Iris pigment epithelial cell (primary cell): ENCODE results near the gene LAPTM5.
"Not testable (repeated sequence)": the region's sequence is repeated elsewhere in the genome, so short reads cannot be mapped to it uniquely, and the experiment has no call there.

Source experiments
- DNase-seq: peaks from one replicate; pipeline ENCODE4 v3.0.0-alpha.2; 2011; ENCODE audit warnings: low read depth

The LAPTM5 gene

GRCh38 chr1:30693822-30694221 lies 63.8 kb downstream of the LAPTM5 start:
- DNase-seq: no peak

- DNase-seq: no peak
These were observed 64.2 kb downstream of the LAPTM5 start for GRCh38 chr1:30693366-30693765.

- DNase-seq: no peak
These were observed 64.6 kb downstream of the LAPTM5 start for GRCh38 chr1:30692948-30693301.

GRCh38 chr1:30692201-30692947 lies 65.2 kb downstream of the LAPTM5 start:
- DNase-seq: no peak

- DNase-seq: no peak
These were observed 66.1 kb downstream of the LAPTM5 start for GRCh38 chr1:30691480-30691879.

- DNase-seq: no peak
These were observed 67.5 kb downstream of the LAPTM5 start for GRCh38 chr1:30689901-30690645.

GRCh38 chr1:30688920-30689794 lies 68.4 kb downstream of the LAPTM5 start:
- no peak for DNase-seq

GRCh38 chr1:30688516-30688915 lies 69.1 kb downstream of the LAPTM5 start:
- not testable (repeated sequence) for DNase-seq

- no peak for DNase-seq
These were observed 69.7 kb downstream of the LAPTM5 start for GRCh38 chr1:30687886-30688285.

- DNase-seq: no peak
These were observed 71.2 kb downstream of the LAPTM5 start for GRCh38 chr1:30686236-30686935.

- no peak for DNase-seq
These were observed 71.8 kb downstream of the LAPTM5 start for GRCh38 chr1:30685796-30686165.

- no peak for DNase-seq
These were observed 72.4 kb downstream of the LAPTM5 start for GRCh38 chr1:30684881-30685795.

- DNase-seq: no peak
These were observed 73.3 kb downstream of the LAPTM5 start for GRCh38 chr1:30684259-30684658.

GRCh38 chr1:30683699-30684098 lies 73.9 kb downstream of the LAPTM5 start:
- DNase-seq: no peak
